Endothelial cell (in vitro differentiated cells): ENCODE data around the gene BRINP2. TPM values are rescaled to one million over a fixed set of nuclear protein-coding genes. Genes with fewer than 3 reads are reported as not detected.

ENCODE experiments used
- DNase-seq: peaks from one replicate; pipeline ENCODE4 v3.0.0; 2021; ENCODE audit warnings: low spot score
- H3K27ac Mint-ChIP-seq: one replicate; pipeline ENCODE4 v1.8.0; 2021; ENCODE audit warnings: mixed read lengths, inconsistent platforms; ENCODE audit not compliant: unreplicated experiment
- H3K27me3 Mint-ChIP-seq: one replicate; pipeline ENCODE4 v1.8.0; 2021; ENCODE audit warnings: mild to moderate bottlenecking, moderate library complexity, mixed read lengths, inconsistent platforms; ENCODE audit not compliant: unreplicated experiment
- H3K36me3 Mint-ChIP-seq: one replicate; pipeline ENCODE4 v1.8.0; 2021; ENCODE audit warnings: mild to moderate bottlenecking, low read depth, mixed read lengths, inconsistent platforms; ENCODE audit not compliant: unreplicated experiment
- H3K4me1 Mint-ChIP-seq: one replicate; pipeline ENCODE4 v1.8.0; 2021; ENCODE audit warnings: mild to moderate bottlenecking, mixed read lengths, inconsistent platforms; ENCODE audit not compliant: unreplicated experiment
- H3K4me3 Mint-ChIP-seq: one replicate; pipeline ENCODE4 v1.8.0; 2021; ENCODE audit warnings: mild to moderate bottlenecking, mixed read lengths, inconsistent platforms; ENCODE audit not compliant: unreplicated experiment
- H3K9me3 Mint-ChIP-seq: one replicate; pipeline ENCODE4 v1.8.0; 2021; ENCODE audit warnings: mixed read lengths, inconsistent platforms; ENCODE audit not compliant: unreplicated experiment
- CTCF ChIP-seq: fragments of 200-600 bp; sonication (generic); IDR thresholded peaks from one replicate; pipeline ENCODE4 v1.5.0; 2021; ENCODE audit warnings: antibody characterized with exemption; ENCODE audit not compliant: unreplicated experiment
- total RNA-seq: library from RNA; stranded (reverse); fragmentation: NEBNext Ultra II Directional; extraction: Animal tissue kit (Norgen Biotek cat#: 25700); gene quantifications from one replicate; pipeline ENCODE4 v1.2.1, GENCODE V29; 2021; ENCODE audit not compliant: unreplicated experiment

BRINP2 gene
- total RNA-seq, 1 donor from 2014 or later: 0.59 TPM

GRCh38 chr1:177286396-177286795 lies 115.6 kb downstream of the BRINP2 start:
- DNase-seq: no peak
- Mint-ChIP-seq H3K4me1 (peaks cover 30% of the 10 kb centered on the region), H3K36me3 (no peaks in the 10 kb centered on the region), H3K4me3 (no peak overlapping the region), H3K27ac (no peak overlapping the region), H3K9me3 (no peaks in the 10 kb centered on the region), H3K27me3 (peaks cover 7% of the 10 kb centered on the region)
- TF ChIP-seq CTCF: no peak

- peaks cover 7% of the 10 kb centered on the region for H3K27me3 Mint-ChIP-seq
- H3K27ac Mint-ChIP-seq: no peak overlapping the region
- no peaks in the 10 kb centered on the region for H3K36me3 Mint-ChIP-seq
- H3K4me1 Mint-ChIP-seq: peaks cover 28% of the 10 kb centered on the region
- H3K9me3 Mint-ChIP-seq: no peaks in the 10 kb centered on the region
- H3K4me3 Mint-ChIP-seq: no peak overlapping the region
- no peak for TF ChIP-seq CTCF
- DNase-seq: no peak
Observed at GRCh38 chr1:177287270-177287669, 116.5 kb downstream of the BRINP2 start.

DNA sequence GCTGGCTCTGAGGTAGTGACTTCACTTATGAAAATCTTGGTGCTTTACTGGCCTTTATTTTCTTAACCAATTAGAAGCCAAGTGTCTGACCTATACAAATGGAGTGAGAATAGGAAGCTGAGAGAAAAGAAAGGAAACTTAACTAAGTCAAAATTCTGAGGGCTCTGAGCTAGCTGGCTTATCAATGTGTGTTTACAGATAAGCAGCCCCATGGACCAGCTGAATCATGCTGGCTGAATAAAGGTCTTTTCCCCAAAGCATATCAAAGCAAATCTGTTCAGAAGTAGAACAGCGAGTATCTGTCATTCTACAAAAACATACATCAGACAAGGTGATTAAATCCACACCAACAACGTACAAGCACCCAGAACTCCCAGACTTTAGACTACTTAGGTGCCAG lies 117.2 kb downstream of the BRINP2 start:
- no peaks in the 10 kb centered on the region for H3K36me3 Mint-ChIP-seq
- H3K4me3 Mint-ChIP-seq: no peak overlapping the region
- no peak overlapping the region for H3K27ac Mint-ChIP-seq
- TF ChIP-seq CTCF: no peak
- no peak for DNase-seq
- H3K27me3 Mint-ChIP-seq: peaks cover 5% of the 10 kb centered on the region
- peaks cover 28% of the 10 kb centered on the region for H3K4me1 Mint-ChIP-seq
- no peaks in the 10 kb centered on the region for H3K9me3 Mint-ChIP-seq

- Mint-ChIP-seq H3K27me3 (peaks cover 5% of the 10 kb centered on the region), H3K36me3 (no peaks in the 10 kb centered on the region), H3K9me3 (no peaks in the 10 kb centered on the region), H3K4me1 (peaks cover 28% of the 10 kb centered on the region), H3K27ac (no peak overlapping the region), H3K4me3 (no peak overlapping the region)
- no peak for DNase-seq
- no peak for TF ChIP-seq CTCF
Observed at GRCh38 chr1:177289532-177289931, 118.8 kb downstream of the BRINP2 start.

DNA sequence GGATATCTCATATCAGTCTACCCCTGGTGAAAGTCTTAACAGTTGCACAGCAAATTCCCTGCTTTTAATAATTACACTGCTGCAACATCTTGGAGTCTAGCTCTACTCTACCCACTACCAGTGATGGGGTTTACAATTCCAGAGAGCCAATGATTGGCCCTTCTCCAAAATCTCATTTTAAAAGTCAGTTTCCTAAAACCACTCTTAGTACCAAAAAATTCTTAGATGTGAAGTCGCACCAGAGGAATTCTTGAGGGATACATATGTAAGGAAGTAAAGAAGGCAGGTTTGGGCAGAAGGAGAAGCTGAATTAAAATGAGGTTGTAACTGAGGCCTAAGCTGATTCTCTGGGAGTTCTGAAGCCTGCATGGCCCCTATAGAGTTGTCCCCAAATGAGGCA lies 129.7 kb downstream of the BRINP2 start:
- Mint-ChIP-seq H3K4me1 (peaks cover 20% of the 10 kb centered on the region), H3K36me3 (no peaks in the 10 kb centered on the region), H3K27me3 (no peaks in the 10 kb centered on the region), H3K4me3 (no peak overlapping the region), H3K27ac (peak overlapping the region; percentile 45), H3K9me3 (no peaks in the 10 kb centered on the region)
- no peak for DNase-seq
- TF ChIP-seq CTCF: no peak
